Measurements from ENCODE around the gene ARHGAP33.

- TF ChIP-seq CTCF (IDR thresholded peaks at IDR 0.05) (peak in 1 of 6 experiments; percentile 5), POLR2A (IDR thresholded peaks at IDR 0.05) (no peak)
Measured at GRCh38 chr19:35790981-35791813, 15.8 kb downstream of the ARHGAP33 start.

Measured in thyroid gland (tissue), 4 donors.